ENCODE results near the gene HMG20B. TPM values are rescaled to one million over a fixed set of nuclear protein-coding genes. Genes with fewer than 3 reads are reported as not detected.

Gene HMG20B
- total RNA-seq, 1 experiment from 2014 or later: 121 TPM

DNA sequence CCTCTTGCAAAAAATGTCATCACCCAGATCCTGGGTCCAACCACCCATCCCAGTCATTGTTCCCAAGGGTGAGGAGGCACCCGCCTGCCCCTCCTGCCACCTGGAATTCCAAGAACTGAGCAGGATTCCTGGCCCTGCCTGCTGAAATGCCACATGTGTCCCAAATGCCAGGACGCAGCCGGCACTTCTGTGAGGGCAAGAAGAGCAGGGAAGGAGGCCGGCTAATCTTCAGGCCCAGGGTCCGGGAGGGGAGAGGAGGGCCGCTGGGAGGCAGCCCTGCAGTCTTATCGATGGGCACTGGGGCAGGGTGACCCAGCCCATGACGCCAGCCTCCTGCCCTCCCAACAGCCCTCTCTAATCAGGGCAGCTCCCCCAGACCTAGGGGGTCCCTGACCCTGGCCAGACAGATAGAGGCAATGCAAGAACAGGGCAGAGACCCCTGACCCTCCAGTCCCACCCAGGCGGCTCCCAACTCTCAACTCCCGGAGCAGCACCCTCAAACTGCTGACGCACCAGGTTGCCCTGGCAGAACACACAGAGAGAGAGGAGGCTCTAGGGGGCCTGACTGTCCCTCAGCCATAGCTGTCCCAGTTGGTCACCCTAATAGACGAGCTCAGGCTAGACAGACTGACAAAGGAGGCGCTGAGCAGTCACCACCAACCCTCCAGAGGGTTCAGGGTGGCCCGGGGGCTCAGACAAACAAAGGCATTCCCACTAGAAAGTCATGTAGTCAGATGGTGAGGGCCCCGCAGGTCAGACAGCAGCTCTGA lies 16.9 kb upstream of the HMG20B start:
- peak overlapping the region; percentile 93 for H3K4me3 Mint-ChIP-seq
- no peak overlapping the region; the same call in 1 of the 2 replicates for H3K27ac Mint-ChIP-seq
- TF ChIP-seq FOXP1 (CRISPR knock-in tag; IDR thresholded peaks at IDR 0.05; ENCODE audit: borderline replicate concordance) (no peak), ETV6 (CRISPR knock-in tag; IDR thresholded peaks at IDR 0.05) (no peak), NFE2L1 (CRISPR knock-in tag; IDR thresholded peaks at IDR 0.05) (no peak), NFYB (CRISPR knock-in tag; conservative IDR thresholded peaks at IDR 0.05; ENCODE audit: low read depth) (no peak), ZNF219 (CRISPR knock-in tag; IDR thresholded peaks at IDR 0.05; ENCODE audit: borderline replicate concordance) (no peak), IRF2 (CRISPR knock-in tag; IDR thresholded peaks at IDR 0.05; ENCODE audit: borderline replicate concordance, low read depth) (no peak), ZNF317 (CRISPR knock-in tag; IDR thresholded peaks at IDR 0.05; ENCODE audit: borderline replicate concordance, low read depth) (no peak), NR2C2 (CRISPR knock-in tag; IDR thresholded peaks at IDR 0.05) (no peak)
- TF ChIP-seq, protein P1, sequence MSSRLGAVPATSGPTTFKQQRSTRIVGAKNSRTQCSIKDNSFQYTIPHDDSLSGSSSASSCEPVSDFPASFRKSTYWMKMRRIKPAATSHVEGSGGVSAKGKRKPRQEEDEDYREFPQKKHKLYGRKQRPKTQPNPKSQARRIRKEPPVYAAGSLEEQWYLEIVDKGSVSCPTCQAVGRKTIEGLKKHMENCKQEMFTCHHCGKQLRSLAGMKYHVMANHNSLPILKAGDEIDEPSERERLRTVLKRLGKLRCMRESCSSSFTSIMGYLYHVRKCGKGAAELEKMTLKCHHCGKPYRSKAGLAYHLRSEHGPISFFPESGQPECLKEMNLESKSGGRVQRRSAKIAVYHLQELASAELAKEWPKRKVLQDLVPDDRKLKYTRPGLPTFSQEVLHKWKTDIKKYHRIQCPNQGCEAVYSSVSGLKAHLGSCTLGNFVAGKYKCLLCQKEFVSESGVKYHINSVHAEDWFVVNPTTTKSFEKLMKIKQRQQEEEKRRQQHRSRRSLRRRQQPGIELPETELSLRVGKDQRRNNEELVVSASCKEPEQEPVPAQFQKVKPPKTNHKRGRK (CRISPR knock-in tag; IDR thresholded peaks at IDR 0.05; ENCODE audit: borderline replicate concordance): no peak
- TF ChIP-seq, protein P2, sequence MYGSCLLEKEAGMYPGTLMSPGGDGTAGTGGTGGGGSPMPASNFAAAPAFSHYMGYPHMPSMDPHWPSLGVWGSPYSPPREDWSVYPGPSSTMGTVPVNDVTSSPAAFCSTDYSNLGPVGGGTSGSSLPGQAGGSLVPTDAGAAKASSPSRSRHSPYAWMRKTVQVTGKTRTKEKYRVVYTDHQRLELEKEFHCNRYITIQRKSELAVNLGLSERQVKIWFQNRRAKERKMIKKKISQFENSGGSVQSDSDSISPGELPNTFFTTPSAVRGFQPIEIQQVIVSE (CRISPR knock-in tag; IDR thresholded peaks at IDR 0.05; ENCODE audit: borderline replicate concordance): no peak
- TF ChIP-seq, protein P3, sequence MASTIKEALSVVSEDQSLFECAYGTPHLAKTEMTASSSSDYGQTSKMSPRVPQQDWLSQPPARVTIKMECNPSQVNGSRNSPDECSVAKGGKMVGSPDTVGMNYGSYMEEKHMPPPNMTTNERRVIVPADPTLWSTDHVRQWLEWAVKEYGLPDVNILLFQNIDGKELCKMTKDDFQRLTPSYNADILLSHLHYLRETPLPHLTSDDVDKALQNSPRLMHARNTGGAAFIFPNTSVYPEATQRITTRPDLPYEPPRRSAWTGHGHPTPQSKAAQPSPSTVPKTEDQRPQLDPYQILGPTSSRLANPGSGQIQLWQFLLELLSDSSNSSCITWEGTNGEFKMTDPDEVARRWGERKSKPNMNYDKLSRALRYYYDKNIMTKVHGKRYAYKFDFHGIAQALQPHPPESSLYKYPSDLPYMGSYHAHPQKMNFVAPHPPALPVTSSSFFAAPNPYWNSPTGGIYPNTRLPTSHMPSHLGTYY (CRISPR knock-in tag; IDR thresholded peaks at IDR 0.05): no peak
- TF ChIP-seq, protein P4, sequence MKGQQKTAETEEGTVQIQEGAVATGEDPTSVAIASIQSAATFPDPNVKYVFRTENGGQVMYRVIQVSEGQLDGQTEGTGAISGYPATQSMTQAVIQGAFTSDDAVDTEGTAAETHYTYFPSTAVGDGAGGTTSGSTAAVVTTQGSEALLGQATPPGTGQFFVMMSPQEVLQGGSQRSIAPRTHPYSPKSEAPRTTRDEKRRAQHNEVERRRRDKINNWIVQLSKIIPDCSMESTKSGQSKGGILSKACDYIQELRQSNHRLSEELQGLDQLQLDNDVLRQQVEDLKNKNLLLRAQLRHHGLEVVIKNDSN (CRISPR knock-in tag; IDR thresholded peaks at IDR 0.05): no peak
- TF ChIP-seq, protein P5, sequence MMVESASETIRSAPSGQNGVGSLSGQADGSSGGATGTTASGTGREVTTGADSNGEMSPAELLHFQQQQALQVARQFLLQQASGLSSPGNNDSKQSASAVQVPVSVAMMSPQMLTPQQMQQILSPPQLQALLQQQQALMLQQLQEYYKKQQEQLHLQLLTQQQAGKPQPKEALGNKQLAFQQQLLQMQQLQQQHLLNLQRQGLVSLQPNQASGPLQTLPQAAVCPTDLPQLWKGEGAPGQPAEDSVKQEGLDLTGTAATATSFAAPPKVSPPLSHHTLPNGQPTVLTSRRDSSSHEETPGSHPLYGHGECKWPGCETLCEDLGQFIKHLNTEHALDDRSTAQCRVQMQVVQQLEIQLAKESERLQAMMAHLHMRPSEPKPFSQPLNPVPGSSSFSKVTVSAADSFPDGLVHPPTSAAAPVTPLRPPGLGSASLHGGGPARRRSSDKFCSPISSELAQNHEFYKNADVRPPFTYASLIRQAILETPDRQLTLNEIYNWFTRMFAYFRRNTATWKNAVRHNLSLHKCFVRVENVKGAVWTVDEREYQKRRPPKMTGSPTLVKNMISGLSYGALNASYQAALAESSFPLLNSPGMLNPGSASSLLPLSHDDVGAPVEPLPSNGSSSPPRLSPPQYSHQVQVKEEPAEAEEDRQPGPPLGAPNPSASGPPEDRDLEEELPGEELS (CRISPR knock-in tag; IDR thresholded peaks at IDR 0.05): no peak
- TF ChIP-seq, protein P6, sequence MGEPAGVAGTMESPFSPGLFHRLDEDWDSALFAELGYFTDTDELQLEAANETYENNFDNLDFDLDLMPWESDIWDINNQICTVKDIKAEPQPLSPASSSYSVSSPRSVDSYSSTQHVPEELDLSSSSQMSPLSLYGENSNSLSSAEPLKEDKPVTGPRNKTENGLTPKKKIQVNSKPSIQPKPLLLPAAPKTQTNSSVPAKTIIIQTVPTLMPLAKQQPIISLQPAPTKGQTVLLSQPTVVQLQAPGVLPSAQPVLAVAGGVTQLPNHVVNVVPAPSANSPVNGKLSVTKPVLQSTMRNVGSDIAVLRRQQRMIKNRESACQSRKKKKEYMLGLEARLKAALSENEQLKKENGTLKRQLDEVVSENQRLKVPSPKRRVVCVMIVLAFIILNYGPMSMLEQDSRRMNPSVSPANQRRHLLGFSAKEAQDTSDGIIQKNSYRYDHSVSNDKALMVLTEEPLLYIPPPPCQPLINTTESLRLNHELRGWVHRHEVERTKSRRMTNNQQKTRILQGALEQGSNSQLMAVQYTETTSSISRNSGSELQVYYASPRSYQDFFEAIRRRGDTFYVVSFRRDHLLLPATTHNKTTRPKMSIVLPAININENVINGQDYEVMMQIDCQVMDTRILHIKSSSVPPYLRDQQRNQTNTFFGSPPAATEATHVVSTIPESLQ (CRISPR knock-in tag; IDR thresholded peaks at IDR 0.05): no peak
- TF ChIP-seq, protein P7, sequence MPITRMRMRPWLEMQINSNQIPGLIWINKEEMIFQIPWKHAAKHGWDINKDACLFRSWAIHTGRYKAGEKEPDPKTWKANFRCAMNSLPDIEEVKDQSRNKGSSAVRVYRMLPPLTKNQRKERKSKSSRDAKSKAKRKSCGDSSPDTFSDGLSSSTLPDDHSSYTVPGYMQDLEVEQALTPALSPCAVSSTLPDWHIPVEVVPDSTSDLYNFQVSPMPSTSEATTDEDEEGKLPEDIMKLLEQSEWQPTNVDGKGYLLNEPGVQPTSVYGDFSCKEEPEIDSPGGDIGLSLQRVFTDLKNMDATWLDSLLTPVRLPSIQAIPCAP (CRISPR knock-in tag; IDR thresholded peaks at IDR 0.05): no peak
- TF ChIP-seq, protein P8, sequence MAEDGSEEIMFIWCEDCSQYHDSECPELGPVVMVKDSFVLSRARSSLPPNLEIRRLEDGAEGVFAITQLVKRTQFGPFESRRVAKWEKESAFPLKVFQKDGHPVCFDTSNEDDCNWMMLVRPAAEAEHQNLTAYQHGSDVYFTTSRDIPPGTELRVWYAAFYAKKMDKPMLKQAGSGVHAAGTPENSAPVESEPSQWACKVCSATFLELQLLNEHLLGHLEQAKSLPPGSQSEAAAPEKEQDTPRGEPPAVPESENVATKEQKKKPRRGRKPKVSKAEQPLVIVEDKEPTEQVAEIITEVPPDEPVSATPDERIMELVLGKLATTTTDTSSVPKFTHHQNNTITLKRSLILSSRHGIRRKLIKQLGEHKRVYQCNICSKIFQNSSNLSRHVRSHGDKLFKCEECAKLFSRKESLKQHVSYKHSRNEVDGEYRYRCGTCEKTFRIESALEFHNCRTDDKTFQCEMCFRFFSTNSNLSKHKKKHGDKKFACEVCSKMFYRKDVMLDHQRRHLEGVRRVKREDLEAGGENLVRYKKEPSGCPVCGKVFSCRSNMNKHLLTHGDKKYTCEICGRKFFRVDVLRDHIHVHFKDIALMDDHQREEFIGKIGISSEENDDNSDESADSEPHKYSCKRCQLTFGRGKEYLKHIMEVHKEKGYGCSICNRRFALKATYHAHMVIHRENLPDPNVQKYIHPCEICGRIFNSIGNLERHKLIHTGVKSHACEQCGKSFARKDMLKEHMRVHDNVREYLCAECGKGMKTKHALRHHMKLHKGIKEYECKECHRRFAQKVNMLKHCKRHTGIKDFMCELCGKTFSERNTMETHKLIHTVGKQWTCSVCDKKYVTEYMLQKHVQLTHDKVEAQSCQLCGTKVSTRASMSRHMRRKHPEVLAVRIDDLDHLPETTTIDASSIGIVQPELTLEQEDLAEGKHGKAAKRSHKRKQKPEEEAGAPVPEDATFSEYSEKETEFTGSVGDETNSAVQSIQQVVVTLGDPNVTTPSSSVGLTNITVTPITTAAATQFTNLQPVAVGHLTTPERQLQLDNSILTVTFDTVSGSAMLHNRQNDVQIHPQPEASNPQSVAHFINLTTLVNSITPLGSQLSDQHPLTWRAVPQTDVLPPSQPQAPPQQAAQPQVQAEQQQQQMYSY (CRISPR knock-in tag; IDR thresholded peaks at IDR 0.05): no peak
- peaks cover 12% of the 10 kb centered on the region for H3K4me1 Mint-ChIP-seq
- H3K36me3 Mint-ChIP-seq: no peaks in the 10 kb centered on the region
- POLR2A ChIA-PET: interaction anchor here (0.6 to 1.4 kb wide), 4 partner anchors 10 to 112 kb away, joined by 3 to 4 read pairs (median 3); no protein-coding TSS in a partner anchor
- ATAC-seq: no peak
- DNase-seq (ENCODE audit: low spot score): no peak
- H3K27me3 Mint-ChIP-seq (ENCODE audit: low read depth): peaks cover 26% of the 10 kb centered on the region
- CTCF ChIA-PET: interaction anchor here (1.3 to 2.7 kb wide), 4 partner anchors 8 to 21 kb away, joined by 5 to 20 read pairs (median 6); no protein-coding TSS in a partner anchor
- no peaks in the 10 kb centered on the region for H3K9me3 Mint-ChIP-seq

Measured in WTC11 (cell line).